COLO668 (cell line): ENCODE results near the gene SYT11.
A peak's percentile ranks its signal among the peaks of the same experiment; 100 is the strongest.
"Not testable (repeated sequence)": the region's sequence is repeated elsewhere in the genome, so short reads cannot be mapped to it uniquely, and the experiment has no call there.

Experiments used
- DNase-seq: peaks from one replicate; lab custom pipeline; 2025; ENCODE audit not compliant: unreplicated experiment; lab: John Stamatoyannopoulos, UW

The SYT11 gene

DNA sequence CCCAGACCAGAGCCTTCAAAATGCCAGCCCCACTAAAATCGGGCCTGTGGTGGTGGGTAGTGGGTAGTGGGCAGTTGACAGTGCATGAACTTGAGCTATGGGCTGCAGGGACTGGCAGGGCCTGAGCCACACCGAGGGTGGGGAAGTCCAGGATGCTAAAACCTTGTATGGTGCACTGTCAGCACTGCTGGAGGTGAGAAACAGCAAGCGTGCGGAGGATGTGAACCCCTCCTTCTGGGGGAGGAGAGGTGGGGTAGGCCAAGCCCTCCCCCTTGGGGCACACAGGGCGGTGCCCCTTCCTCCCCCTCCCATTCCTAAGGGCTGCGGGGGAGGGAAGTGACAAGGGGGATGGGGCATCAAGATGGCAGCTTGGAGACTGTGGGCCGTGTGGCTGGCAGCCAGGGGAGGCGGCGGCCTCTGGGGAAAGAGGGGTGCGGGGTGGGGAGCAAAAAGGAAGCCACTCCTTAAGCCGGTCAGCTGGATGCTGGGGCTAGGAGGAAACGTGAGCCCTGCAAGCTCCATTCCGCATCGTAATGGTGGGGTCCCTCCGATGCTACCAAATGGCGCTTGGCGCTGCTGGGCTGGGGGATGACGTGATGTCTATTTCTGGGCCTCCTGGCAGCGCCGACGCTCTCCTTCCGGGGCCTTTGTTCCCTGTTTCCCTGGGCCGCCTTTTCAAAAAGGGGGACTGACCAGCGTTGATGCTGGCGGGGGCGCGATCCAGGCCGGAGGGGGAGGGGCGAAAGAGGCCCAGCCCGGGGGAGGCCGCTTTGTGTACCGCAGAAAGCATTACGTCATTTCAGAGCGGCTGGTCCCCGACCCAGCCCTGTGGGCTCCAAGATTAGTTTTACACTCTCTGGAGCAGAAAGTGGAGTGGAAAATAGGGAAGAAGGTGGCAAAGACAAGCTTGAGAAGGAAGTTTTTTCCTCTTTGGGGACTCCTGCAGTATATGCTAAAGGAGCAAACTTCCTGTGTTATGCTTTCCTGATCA, 809 bp downstream of the SYT11 start:
- DNase-seq, result peak; percentile 91

DNA sequence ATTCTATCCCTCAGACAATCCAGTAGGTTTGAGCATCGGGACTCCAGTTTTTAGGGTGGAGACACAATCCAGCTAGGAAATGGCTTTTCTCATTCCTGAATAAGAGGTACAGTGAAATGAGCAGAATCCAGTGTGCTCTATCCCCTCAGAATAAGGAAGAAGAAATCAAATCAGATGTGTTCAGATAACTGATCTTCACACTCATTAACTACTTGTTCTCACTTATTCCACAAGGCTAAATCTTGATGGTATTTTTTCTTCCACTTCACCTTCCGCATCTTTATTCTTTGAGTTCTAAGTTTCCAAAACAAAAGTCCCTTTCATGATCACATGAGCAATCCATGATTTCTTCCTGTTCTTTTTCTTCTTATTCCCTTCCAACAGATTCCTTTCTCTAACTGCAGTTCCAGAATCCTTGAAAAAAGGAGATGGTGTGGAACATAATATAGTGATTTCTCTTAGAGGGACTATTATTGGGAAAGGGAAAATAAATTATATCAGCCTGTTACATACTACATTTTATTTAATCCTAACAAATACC, 1.7 kb downstream of the SYT11 start:
- no peak for DNase-seq

DNA sequence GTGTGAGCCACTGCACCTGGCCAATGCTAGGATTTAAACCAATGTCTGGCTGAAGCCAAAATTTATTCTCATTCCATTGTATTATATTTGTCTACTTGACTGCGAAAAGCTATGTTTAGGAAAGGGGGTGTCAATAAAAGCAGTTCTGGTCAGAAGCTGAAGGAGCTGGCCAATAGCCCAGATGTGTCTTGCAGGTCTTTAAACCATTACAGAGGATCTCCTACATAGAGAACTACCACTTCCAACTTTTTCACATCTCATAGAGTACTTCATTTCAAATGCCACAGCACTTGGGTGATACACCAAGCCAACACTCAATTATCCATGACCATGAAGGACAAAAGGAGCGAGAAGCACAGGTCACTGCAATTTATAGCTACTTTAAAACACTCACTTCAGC, 2.5 kb downstream of the SYT11 start:
- no peak for DNase-seq

DNA sequence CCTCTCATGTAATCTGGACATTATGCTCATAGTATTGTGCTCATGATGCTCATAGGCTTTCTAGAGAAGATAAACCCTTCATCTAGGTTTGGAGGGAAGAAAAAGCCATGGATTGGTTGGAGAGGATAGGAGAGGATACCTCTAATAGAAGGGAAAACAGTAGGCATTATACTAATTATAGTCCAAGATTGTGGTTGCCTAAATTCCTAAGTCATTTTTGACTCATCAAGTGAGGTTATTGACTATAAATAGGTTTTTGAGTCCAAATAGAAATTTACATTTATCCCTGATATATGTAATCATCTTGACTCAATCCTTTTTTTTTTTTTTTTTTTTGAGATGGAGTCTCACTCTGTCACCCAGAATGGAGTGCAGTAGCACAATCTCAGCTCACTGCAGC, 5.0 kb downstream of the SYT11 start:
- no peak for DNase-seq

GRCh38 chr1:155867766-155868165, 8.4 kb downstream of the SYT11 start:
- DNase-seq, result no peak

- peak; percentile 45 for DNase-seq
Measured at GRCh38 chr1:155871390-155871789, 12.0 kb downstream of the SYT11 start.

DNA sequence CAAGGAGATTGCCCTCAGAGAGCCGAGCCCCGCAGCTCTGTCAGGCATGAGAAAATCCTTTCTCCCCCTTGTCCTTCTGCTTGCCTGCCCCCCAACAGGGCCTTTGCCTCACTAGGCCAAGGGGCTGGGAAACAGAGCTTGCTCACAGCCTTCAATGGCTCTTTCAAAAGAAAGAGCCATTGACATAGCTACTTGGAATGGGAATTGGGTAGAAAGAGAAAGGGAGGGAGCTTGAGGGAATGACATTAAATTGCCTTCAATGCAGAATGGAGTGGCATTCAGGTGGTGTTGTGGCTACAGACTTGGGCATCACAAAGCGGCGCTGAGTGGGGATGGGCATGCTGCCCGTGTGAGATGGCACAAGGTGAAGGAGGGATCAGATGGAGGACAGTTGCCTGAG, 13.2 kb downstream of the SYT11 start:
- no peak for DNase-seq

DNA sequence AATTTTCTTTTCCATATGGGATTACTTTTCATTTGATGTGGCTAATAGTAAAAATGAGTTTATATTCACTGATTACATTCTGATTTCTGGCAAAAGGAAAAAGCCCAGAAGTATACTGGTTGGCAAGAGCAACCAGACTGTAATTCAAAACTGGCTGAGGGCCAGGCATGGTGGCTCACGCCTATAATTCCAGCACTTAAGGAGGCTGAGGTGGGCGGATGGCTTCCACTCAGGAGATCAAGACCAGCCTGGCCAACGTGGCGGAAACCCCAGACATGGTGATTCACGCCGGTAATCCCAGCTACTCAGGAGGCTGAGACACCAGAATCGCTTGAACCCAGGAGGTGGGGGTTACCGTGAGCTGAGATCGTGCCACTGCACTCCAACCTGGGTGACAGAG, 14.5 kb downstream of the SYT11 start:
- no peak for DNase-seq

- DNase-seq, result no peak
Measured at GRCh38 chr1:155877945-155878344, 18.6 kb downstream of the SYT11 start.

GRCh38 chr1:155880251-155880650, 20.9 kb downstream of the SYT11 start:
- DNase-seq, result no peak

- DNase-seq, result no peak
Measured at GRCh38 chr1:155880950-155881349, 21.6 kb downstream of the SYT11 start.

- DNase-seq, result no peak
Measured at GRCh38 chr1:155882235-155882634, 22.9 kb downstream of the SYT11 start.

DNA sequence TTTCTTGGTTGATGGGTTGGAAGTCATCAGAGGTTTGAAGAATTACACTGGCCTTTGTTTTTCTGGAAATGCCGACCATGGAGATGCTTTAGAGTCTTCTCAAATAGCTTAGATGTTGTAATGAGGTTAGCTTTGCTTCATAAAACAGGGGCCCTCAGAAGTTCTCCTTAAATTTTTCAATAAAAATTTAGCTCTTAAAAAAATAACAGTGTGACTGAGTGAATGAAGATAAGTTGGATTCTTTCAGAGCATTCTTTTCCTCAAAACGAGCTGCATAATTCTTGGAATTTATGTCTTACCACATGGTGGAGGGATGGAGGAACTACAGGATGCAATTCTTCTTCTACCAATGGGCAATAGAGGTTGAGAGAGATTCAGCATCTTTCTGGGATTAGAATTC, 23.4 kb downstream of the SYT11 start:
- DNase-seq, result no peak

DNA sequence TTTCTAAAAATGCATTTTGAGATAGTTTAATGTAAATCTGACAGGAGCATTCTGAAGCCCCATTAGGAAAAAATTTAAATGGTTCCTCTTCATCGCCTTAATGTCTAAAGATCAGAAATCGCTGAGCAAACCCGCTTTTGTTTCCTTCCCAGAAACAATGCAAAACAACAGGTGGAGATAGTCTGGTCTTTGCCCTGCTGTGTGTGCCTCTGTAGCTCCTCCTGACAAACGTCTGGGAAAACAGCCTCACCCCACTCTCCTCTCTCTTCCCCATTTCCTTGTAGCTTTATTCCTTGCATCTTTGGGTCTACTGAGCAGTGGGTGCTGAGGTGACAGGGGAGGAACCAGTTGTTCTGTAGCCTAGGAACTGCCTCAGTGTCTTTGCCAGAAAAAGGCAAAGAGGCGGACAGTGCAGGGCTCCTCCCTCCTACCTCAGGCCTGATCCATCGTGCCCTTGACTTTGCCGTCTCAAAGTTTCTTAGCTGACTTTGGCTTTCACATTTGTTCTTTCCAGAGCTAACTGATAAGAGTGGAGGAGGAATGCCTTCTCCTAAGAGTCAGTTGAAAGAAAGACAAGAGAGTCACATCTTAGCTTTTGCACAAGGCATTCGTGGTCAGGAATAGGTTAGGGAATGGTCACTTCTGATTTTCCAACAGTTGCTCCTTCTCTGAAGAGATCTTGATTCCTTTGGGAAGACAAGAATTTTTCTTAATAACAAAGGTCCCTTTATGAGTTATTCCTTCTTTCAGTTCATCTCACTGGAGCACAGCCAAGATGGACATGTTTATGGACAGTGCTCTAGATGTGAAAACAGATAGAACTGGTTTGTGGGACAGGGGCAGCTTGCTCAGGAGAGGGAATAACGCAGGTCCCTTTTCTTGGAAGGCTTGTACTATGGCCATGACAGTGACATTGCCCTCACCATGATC, 24.9 kb downstream of the SYT11 start:
- DNase-seq, result no peak

DNA sequence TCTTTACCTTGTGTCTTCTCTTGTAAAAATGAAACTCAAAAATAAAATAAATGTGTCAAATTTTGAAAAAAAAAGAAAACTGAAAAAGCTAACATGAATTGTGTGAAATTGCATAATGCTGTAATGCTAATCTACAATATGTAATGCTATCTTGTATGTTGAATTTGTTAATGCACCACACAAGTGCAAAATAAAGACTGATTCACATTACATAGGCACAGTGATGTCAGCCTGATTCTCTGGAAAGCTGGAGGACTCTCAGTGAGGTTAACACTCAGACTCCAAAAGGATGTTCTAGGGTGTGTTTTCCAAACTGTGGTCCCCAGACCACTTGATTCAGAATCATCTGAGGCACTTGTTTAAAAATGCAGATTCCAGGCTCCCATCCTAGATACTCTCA, 25.6 kb downstream of the SYT11 start:
- DNase-seq, result no peak

DNA sequence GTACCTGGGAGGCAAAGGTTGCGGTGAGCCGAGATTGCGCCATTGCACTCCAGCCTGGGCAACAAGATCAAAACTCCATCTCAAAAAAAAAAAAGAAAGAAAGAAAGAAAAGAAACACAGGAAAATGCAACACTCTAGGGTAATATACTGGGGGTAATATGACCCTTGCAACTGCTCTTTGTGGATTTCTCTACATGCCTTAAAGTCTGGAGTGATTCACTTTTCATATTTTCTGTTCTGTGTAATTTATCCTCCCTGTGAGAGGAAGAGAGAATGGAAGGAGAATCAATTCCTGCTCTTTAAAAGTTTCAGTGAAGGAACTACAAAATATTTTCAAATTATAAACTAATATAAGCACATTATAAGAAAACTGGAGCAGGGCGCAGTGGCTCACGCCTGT, 29.1 kb downstream of the SYT11 start:
- no peak for DNase-seq

DNA sequence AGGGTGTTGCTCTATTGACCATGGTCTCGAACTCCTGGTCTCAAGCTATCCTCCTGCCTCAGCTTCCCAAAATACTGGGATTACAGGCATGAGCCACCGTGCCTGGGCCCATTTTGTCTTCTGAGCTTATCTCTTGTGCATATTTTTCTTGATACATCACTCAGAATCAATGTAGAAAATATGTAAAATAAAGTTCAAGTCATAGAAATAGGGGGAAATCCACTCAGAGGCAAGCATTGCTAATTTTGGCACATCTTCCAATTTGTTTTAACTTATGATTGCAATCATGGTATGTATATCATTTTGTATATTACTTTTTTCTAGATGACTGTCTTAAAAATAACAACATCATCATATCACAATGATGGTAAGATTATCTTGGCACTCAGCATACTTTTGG, 30.2 kb downstream of the SYT11 start:
- DNase-seq, result no peak

- DNase-seq, result no peak
Measured at GRCh38 chr1:155890251-155890650, 30.9 kb downstream of the SYT11 start.

- DNase-seq, result no peak
Measured at GRCh38 chr1:155892796-155893195, 33.4 kb downstream of the SYT11 start.

DNA sequence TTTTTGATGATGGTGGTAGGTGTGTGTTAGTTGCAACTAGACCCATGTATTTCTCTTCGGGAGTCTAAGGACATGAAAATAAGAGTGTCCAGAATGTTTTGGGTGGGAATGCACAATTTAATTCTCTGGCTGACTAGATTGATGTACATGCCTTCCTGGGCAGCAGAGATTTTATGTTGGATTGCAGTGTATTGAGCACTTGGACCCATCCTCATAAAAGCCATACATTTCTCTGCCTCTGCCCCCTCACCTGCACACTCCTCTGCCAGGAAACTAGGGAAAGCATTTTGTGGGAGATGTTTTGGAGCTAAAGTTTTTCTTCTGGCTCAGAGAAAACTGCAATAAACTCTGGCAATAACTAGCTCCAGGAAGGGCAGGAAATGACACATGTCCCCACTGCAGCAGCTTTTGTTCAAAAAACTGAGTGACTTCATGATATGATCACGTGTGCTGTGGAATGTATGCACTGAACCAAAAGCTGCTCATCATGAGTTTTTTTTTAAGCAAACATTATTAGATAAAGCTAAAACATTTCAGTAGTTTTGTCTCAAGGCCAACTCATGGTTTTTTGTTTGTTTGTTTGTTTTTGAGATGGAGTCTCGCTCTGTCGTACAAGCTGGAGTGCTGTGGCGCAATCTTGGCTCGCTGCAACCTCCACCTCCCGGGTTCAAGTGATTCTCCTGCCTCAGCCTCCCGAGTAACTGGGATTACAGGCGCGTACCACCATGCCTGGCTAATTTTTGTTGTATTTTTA, 34.2 kb downstream of the SYT11 start:
- no peak for DNase-seq

- not testable (repeated sequence) for DNase-seq
Measured at GRCh38 chr1:155895617-155896016, 36.2 kb downstream of the SYT11 start.
